Measurements from ENCODE around the gene TMEM179. TPM values are rescaled to one million over a fixed set of nuclear protein-coding genes. Genes with fewer than 3 reads are reported as not detected.

TMEM179 gene
- total and polyA plus RNA-seq, 12 donors: 0.17 to 1.0 (median 0.39) TPM; not detected in 5

GRCh38 chr14:104597576-104597975, 7.0 kb downstream of the TMEM179 start:
- Histone ChIP-seq H3K4me1 (peaks cover 0 to 20% (median 0%) of the 10 kb centered on the region in 9 donors), H3K36me3 (no peaks in the 10 kb centered on the region), H3K27me3 (peaks cover 0 to 56% (median 34%) of the 10 kb centered on the region in 7 donors), H3K9me3 (no peaks in the 10 kb centered on the region), H3K4me3 (no peak overlapping the region), H3K27ac (no peak overlapping the region)
- intact Hi-C loops (cut with DNase I): no loop called here
- 77 to 86% methylated on average over 11 of the region's 11 CpGs for WGBS, 2 donors
- DNase-seq (no peak), ATAC-seq (no peak)
- no peak for TF ChIP-seq CTCF (IDR thresholded peaks at IDR 0.05)

- Histone ChIP-seq H3K27ac (no peak overlapping the region), H3K9me3 (no peaks in the 10 kb centered on the region), H3K4me1 (peaks cover 0 to 20% (median 0%) of the 10 kb centered on the region in 9 donors), H3K36me3 (no peaks in the 10 kb centered on the region), H3K4me3 (no peak overlapping the region), H3K27me3 (peaks cover 0 to 50% (median 27%) of the 10 kb centered on the region in 7 donors)
- 83 to 89% methylated on average over 21 of the region's 21 CpGs for WGBS, 2 donors
- ATAC-seq (no peak), DNase-seq (no peak)
- intact Hi-C loops (cut with DNase I): no loop called here
- TF ChIP-seq CTCF (IDR thresholded peaks at IDR 0.05): no peak
These were observed 7.6 kb downstream of the TMEM179 start for GRCh38 chr14:104596927-104597351.

GRCh38 chr14:104596451-104596918, 8.1 kb downstream of the TMEM179 start:
- ATAC-seq (no peak), DNase-seq (no peak)
- Histone ChIP-seq H3K4me3 (no peak overlapping the region), H3K27me3 (peaks cover 0 to 45% (median 23%) of the 10 kb centered on the region in 7 donors), H3K36me3 (no peaks in the 10 kb centered on the region), H3K4me1 (peaks cover 0 to 20% (median 0%) of the 10 kb centered on the region in 9 donors), H3K27ac (no peak overlapping the region), H3K9me3 (no peaks in the 10 kb centered on the region)
- 82 to 86% methylated on average over 11 of the region's 11 CpGs for WGBS, 2 donors
- no peak for TF ChIP-seq CTCF (IDR thresholded peaks at IDR 0.05)
- intact Hi-C loops (cut with DNase I): no loop called here

- 71 to 77% methylated on average over 6 of the region's 6 CpGs for WGBS, 2 donors
- Histone ChIP-seq H3K4me1 (peaks cover 0 to 20% (median 0%) of the 10 kb centered on the region in 9 donors), H3K36me3 (no peaks in the 10 kb centered on the region), H3K9me3 (no peaks in the 10 kb centered on the region), H3K27ac (no peak overlapping the region), H3K27me3 (peaks cover 0 to 40% (median 18%) of the 10 kb centered on the region in 7 donors), H3K4me3 (no peak overlapping the region)
- intact Hi-C loops (cut with DNase I): no loop called here
- ATAC-seq (no peak), DNase-seq (no peak)
- TF ChIP-seq CTCF (IDR thresholded peaks at IDR 0.05): no peak
These were observed 8.6 kb downstream of the TMEM179 start for GRCh38 chr14:104595911-104596450.
